NCI-H2196 treated with DMSO at 0.1 percent for 48 hours (cell line): ENCODE results near the gene GPS2.
A peak's percentile ranks its signal among the peaks of the same experiment; 100 is the strongest.
"Not testable (repeated sequence)": the region's sequence is repeated elsewhere in the genome, so short reads cannot be mapped to it uniquely, and the experiment has no call there.

Experiments used
- DNase-seq: peaks from one replicate; lab custom pipeline; 2025; ENCODE audit not compliant: unreplicated experiment; lab: John Stamatoyannopoulos, UW

The GPS2 gene

DNA sequence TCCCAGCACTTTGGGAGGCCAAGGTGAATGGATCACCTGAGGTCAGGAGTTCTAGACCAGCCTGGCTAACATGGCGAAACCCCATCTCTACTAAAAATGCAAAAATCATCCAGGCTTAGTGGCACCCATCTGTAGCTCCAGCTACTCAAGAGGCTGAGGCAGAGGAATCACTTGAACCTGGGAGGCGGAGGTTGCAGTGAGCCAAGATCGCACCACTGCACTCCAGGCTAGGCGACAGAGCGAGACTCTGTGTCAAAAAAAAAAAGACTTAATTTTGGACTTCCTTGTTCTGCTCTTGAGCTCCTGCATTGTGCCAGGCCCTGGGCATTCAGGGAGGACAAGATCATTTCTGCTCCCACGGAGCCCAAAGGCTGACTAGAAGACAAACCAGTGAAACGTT is 22.4 kb upstream of the GPS2 start:
- not testable (repeated sequence) for DNase-seq

DNA sequence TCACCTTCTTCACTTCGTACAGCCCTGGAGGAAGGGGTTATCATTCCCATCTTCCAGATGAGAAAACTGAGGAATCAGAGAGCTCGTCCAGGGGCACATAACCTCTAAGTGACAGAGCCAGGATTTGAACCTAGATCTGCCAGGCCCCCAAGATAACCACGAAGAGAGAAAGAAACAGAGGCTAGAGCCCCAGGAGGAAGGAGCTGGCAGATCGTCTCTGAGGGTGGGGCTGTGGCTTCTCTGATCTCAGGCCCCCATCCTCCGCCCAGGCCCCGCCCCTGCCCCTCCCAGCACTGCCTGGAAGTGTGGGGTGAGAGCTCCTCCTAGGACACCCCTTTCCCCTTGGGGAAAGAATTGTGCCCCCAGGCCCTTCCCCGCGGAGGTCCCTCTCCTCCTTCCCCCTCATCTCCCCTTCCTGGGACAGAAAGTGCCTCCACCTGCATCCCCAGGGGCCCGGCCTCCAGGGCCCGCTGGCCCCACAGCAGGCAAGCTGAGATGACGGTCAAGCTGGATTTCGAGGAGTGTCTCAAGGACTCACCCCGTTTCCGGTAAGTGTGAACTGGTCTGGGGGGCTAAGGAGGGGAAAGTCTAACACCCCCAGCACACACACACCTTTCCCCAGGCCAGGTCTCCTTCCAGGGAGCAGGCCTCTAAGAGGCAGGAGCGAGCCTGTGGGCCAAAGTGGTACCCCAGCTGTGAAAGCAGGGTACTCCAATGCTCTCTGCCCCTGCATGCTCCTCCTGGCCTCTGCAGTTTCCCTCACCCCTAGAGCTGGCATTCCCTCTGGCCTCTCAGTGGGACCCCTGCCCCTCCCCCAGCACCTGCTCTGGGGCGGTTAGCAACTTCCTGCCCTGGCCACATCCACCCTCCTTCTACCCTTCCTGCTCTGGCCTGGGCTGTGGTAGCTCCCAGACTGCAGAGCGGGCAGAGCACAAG is 21.3 kb upstream of the GPS2 start, which contains the start of gene ACAP1:
ACAP1 (plus strand) TSS at position 290 of the 936 bp plus-strand sequence; CDS start at position 496, 206 bp downstream.
- DNase-seq: no peak

DNA sequence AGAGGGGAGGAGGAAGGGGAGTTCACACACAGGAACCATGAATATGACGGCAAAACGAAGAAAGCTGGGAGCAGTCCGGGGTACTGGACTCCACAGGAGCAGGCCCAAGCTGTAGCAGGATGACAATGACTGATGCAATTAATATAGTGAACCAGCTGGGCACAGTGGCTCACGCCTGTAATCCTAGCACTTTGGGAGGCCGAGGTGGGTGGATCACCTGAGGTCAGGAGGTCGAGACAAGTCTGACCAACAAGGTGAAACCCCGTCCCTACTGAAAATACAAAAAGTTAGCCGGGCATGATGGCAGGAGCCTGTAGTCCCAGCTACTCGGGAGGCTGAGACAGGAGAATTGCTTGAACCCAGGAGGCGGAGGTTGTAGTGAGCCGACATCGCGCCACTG is 20.6 kb upstream of the GPS2 start:
- not testable (repeated sequence) for DNase-seq

DNA sequence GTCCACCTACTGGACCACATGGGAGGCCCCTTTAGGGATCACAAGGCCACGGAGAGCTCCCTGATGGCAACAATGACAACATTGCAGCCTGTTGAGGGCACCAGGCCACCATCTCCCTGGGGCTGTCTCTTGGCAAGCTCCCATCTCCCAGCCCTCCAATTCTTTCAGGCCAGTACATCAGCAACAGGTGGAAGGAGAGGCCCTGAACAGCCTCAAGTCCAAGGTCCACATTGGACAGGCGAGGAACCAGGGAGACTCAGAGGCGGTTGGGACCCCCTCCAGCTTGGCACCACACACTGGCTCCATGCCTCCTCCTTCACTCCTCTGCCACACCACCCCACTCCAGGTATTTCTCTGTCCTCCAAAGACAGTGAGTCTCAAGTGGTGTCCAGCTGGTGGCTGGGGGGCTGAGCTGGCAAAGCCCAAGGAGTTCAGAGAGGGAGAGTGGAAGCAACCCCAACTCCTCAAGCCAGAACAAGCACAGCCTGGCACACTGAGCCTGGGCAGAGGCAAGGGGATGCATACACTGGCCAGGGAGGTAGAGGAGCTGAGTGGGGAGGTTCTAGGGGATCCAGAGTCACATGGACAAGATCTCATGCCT is 19.9 kb upstream of the GPS2 start:
- DNase-seq: no peak

DNA sequence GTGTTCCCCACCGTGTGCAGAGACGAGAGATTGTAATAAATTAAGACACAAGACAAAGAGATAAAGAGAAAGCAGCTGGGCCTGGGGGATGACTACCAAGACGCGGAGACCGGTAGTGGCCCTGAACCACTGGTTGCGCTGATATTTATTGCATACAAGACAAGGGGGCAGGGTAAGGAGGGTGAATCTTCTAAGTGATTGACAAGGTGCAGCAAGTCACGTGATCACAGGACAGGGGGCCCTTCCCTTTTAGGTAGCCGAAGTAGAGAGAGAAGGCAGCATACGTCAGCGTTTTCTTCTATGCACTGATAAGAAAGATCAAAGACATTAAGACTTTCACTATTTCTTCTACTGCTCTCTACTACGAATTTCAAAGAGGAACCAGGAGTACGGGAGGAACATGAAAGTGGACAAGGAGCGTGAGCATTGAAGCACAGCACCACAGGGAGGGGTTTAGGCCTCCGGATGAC is 17.5 kb upstream of the GPS2 start:
- DNase-seq: not testable (repeated sequence)

DNA sequence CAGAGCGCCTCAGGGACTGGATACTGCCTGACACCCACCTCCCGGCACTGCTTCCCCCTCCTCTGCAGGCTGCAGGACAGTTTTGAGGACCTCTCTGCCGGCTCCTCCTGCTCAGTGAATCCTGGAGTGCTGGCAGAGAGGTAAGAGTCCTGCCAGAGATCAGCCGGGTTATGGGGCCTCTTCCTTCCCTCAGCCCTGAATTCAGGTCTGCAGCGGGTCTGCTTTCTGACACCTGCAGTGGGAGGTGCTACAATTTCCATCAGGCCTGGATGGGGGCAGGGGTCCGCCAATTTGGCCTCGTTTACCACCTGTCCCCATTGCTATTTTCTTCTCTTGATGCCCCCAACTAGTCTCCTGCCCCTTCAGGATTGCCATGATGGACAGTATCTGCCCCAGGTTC is 17.0 kb upstream of the GPS2 start:
- DNase-seq: no peak

DNA sequence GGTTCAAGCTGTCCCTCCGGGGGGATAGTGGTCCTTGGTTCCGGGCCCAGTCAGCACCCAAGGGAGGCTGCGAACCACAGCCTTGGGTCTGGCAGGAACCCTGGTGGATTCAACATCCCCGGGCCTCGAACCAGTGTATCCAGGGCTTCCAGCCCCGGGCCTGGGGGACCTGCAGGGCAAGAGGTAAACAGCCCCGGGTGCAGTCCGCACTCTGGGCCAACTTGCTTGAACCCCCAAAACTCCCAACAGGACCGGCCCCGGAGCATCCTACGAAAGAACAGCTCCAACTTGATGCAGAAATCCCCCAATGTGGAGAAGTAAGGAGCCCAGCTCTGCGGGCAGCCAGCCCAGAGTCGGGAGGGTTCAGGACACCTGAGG is 15.5 kb upstream of the GPS2 start:
- no peak for DNase-seq

DNA sequence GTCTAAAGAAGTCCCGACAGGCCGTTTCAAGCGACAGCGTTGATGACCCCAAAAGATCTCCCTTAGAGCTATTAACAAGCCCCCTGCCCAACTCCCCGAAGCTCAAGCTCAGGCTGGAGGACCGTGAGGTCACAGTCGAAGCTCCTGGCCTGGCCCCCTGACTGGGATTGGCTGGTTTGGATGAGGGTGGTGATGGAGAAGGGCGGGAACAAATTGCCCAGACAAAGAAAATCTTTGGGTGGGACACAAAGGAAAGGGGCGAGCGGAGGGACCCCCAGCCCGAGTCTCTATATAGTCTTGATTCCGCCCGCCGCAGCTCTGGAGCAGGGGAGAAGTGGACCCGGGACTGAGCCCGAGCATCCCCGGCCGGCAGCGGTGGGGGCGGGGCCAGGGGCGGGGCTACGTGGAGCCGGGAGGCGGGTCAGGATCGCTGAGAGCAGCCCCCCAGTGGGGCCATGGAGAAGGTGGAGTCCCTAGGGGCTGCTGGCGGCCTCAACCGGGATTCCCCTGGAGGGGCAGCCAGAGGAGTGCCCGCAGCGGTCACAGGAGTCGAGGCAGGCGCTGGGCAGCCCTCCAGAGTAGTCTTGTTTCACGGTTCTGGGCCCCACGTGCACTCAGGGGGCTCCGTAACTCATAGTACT is 15.0 kb upstream of the GPS2 start:
- DNase-seq: peak; percentile 42

DNA sequence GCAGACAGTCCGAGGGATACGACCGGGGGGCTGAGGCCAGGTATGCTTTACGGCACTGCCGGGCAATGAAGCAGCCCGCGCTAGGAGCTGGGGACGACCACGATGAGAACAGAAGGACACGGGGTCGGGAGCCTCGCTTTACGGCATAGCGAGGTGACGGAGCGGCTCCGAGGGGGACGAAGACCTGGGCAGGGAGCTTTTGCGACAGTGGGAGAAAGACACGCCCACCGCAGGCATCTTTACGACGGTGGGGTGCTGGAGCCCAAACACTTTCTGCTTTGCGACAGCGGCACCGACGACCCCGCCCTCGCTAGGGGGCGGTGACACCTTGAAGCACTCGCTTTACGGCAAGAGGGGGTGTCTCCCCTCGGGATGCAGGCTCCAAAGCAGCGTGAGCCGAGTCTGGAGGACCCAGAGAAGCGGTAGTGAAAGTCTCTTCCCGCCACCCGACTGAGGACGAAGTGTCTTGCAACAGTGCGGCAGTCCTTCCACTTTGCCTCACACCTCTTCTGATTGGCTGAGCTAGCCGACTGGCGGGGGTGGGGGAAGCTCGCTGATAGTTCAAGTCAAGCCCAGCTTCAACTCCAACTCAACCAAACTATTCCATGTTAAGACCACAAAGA is 14.3 kb upstream of the GPS2 start:
- DNase-seq: peak; percentile 88

DNA sequence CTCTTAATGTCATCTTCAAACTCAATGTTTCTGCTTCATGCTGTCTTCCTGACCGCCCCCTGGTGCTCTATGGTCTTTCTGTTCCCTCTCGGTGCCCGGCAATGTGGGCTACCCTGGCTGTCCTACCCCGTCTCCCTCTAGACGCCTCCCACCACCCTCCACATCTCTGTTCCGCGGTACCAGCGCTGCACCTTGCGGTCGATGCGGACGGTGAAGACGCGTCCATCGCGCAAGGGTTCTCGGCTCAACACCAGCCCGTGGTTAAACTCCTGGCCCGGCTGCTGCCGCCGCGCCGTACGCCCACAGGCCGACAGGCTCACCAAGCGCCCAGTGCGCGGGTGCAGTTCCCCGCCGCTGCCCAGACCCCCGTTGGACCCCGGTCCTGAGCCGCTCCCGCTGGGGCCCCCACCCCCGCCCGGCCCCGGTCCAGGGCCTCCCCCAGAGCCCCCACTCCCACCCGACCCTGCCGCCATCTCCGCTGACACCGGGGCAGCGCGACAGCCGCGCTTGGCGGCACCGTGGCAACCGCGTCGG is 13.7 kb upstream of the GPS2 start, which contains the start of gene NEURL4:
NEURL4 (minus strand) TSS at position 496 of the 534 bp plus-strand sequence; CDS start at position 473, 23 bp downstream.
- DNase-seq: no peak

DNA sequence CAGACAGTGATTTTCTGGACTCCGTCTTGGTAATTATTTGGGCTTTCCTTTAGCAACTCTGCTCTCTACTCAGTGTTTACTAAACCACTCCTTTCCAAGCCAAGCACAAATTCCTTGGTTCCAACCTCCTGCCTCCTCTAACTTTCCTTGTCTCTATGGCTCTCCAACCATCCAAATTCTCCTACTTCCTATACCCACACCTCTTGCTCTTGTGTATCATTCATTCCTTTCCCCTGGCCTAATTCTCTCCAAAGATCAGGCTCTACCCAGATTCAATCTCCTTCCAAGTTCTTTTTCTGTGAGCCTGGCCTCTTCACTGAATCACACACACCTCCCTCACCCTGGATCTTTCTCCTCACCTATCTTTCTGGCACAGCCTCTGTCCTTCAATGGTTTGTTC is 12.8 kb upstream of the GPS2 start:
- DNase-seq: no peak

DNA sequence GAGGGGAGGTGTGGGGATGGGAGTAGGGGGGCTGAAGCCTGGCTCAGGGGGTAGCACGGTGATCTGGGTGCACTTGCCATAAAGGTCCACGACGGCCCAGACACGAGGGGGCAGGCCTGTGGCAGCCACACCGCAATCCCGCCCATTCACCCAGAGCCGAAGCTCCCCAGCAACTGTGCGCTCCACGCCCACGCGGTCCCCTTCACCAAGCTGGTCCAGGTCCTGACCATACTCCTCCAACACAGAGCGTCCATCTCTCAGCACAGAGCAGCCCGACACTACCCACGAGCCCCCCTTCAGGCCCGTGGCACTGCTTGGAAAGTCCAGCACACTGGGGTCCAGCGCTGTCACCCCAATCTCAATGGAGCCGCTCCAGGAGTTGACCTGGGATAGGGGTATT is 12.3 kb upstream of the GPS2 start:
- DNase-seq: no peak

DNA sequence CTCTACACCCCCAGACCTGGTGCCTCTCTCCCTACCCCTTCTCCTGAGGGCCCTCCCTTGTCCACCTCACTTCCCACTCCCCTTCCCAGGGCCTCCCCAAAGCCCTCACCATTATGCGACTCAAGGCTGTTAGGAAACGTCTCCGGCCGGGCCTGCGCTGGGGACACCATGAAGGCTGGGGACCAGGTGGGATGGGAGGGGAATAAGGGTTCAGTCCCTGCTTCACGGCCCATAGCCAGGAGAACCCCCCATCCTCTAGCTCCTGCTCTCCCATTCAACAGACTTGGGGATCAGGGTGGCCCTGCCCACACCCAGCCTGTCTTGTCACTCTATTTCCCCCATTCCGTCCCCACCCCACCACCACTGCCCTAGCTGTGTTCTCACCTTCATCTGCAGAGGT is 11.9 kb upstream of the GPS2 start:
- DNase-seq: no peak

DNA sequence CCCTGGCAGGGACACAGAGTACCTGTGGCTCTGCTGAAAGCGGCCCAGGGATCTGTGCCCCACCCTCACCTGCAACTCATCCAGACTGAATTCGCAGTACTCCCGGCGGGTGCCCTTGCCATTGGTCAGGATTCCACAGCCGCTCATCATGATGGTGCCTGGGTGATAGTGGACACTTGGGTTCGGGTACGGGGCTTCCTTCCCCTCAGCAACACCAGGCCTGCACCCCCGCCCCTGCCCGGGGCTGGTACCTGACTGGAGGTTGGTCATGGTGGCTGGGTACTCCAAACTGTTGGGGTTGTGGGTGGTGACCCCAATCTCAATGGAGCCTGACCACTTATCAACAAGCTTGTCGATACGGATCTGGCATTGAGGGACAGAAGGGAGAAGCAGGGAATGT is 11.0 kb upstream of the GPS2 start:
- no peak for DNase-seq

DNA sequence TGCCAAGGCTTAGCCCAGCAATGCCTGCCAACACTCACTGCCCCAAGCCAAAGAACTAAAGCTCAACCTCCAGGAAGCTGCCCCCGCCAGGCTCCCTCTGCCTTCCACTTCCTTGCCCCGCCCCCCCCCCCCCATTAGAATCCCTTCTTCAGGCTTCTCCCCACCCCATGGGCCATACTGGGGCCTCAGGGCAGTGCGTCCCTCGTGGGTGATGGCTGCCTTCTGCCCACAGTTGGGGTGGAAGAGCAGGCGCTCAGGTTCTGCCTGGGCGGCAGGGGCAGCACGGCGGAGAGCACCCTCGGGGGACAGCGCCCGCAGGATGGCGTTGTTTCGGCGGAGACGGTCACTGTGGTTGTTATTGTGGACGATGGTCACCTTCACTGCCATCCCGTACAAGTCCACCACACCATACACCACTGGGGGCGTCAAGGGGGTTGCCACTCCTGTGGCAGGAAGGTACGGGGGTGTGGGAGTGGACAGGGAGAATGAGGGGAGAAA is 9.9 kb upstream of the GPS2 start:
- no peak for DNase-seq

DNA sequence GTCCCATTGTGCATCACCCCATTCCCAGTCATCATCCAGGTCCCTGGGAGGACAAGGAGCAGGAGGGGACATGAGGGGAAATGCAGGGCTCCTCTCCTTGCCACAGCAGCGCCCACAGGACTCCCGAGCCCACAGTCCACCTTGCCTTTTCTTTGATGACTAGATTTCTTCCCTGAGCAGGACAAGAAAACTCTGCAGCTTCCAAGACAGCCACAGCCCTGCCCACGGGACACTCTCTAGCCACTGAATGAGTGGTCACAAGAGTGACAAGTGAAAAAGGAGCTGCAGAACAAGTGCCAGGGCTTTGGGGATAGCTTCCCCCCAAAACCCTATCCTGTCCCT is 9.2 kb upstream of the GPS2 start:
- no peak for DNase-seq

DNA sequence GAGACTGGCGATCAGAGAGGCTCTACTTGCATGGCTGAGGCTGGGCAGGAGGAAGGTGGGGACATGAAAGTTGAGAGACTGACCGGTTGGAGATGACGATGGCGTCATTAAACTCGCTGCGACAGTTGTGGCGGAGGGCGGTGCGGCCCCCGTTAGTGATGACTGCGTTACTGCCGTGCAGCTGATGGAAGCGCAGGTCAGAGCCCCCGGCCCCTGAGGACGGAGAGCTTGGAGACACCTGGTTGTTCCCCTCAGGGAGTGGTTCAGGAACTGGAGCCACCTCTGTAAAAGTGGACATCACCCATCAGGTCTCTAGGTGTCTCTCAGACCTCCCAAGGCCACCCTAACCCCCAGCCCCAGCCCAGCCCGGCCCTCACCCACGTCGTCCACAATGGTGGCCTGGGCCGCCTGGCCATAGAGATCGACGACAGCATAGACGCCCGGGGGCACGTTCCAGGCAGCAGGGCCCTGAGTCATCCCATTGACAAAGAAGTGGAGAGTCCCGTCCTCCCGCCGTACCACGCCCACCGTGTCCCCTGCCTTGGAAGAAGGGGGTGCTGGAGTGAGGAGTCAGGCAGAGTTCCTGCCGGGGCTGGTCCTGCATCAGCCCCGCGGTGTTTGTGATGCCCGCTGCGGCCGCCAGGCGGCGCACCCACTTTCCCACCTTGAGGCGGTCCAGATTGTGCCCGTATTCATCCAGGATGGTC is 8.7 kb upstream of the GPS2 start:
- no peak for DNase-seq

DNA sequence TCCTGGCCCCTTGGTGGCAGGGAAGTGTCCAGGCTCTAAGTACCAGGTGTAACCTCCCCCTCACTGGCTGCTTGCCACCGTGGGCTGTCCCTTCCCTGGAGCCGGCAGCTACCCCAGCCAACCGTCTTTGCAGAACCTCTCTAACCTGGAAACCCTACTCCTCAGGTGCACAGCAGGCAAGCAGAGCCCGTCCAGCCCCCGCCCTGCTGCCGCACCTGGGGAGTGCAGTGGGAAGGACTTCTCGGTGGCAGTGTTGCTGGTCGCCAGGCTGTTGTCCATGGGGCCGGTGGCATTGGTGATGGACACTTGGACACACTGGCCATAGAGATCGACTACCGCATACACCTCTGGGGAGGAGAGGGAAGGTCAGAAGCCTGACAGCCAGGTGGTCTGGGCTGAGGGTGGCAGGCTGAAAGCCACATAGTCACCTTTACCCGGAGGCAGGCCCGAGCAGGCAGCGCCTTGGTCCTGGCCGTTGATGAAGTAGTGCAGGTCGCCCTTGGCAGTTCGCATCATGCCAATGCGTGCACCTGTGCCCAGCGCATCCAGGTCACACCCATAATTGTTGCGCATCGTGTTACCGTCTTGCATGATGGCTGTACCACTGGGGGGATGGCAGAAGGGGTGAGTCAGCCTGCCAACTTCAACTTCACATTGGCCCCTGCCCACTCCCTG is 7.5 kb upstream of the GPS2 start:
- peak; percentile 31 for DNase-seq

DNA sequence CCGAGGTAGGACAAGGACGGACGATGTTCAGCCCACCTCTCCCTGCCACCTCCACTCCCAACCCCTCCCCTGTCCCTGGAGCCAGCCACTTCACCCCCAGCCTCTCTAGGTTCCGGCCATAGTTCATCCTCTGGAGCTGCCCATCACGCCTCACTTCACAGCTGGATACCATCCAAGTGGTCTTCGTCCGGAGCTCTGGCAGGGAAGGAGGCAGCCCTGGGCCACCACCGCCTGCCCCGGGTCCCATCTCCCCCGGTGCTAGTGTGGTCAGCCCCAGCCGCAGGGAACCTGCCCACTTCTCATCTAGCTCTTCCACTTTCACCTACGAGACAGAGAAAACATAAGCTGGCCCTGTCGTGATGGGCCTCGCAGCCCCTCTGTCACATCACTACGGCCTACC is 6.3 kb upstream of the GPS2 start:
- no peak for DNase-seq
